ENCODE data around the gene LMBRD2. TPM values are rescaled to one million over a fixed set of nuclear protein-coding genes. Genes with fewer than 3 reads are reported as not detected.

The LMBRD2 gene
- total RNA-seq, 1 donor from 2014 or later, result 5.1 TPM

DNA sequence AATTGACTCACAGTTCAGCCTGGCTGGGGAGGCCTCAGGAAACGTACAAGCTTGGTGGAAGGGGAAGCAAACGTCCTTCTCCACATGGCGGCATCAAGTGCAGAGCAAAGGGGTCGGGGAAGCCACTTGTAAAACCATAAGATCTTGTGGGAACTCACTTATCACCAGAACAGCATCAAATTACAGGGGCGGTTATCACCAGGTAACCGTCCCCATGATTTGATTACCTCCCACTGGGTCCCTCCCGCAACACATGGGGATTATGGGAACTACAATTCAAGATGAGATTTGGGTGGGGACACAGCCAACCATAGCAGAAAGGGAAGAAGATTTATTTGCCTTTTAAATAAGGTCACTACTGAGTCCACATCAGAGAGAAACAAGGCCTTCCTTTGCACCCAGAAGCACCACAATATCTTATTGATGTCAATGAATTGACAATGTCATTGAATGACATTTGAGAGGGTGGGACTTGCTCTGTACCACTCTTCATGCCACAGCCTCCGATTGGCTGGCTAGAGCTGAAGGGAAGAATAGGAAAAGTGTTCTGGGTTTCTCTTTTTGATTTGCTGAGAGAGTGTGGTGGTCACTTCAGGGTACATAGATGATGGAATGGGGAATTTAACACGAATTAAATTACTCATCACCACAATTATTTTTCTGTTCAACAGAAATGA lies 11.3 kb upstream of the LMBRD2 start:
- no peak for DNase-seq (ENCODE audit: low spot score)
- Mint-ChIP-seq H3K4me3 (ENCODE audit: unreplicated experiment) (no peak overlapping the region), H3K27ac (ENCODE audit: unreplicated experiment) (no peak overlapping the region), H3K4me1 (ENCODE audit: unreplicated experiment) (peaks cover 3% of the 10 kb centered on the region), H3K9me3 (ENCODE audit: unreplicated experiment) (no peaks in the 10 kb centered on the region), H3K36me3 (ENCODE audit: low read depth, unreplicated experiment) (peaks cover 37% of the 10 kb centered on the region), H3K27me3 (ENCODE audit: unreplicated experiment) (peaks cover 2% of the 10 kb centered on the region)
- TF ChIP-seq, protein P1, sequence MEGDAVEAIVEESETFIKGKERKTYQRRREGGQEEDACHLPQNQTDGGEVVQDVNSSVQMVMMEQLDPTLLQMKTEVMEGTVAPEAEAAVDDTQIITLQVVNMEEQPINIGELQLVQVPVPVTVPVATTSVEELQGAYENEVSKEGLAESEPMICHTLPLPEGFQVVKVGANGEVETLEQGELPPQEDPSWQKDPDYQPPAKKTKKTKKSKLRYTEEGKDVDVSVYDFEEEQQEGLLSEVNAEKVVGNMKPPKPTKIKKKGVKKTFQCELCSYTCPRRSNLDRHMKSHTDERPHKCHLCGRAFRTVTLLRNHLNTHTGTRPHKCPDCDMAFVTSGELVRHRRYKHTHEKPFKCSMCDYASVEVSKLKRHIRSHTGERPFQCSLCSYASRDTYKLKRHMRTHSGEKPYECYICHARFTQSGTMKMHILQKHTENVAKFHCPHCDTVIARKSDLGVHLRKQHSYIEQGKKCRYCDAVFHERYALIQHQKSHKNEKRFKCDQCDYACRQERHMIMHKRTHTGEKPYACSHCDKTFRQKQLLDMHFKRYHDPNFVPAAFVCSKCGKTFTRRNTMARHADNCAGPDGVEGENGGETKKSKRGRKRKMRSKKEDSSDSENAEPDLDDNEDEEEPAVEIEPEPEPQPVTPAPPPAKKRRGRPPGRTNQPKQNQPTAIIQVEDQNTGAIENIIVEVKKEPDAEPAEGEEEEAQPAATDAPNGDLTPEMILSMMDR (IDR thresholded peaks at IDR 0.05; ENCODE audit: unreplicated experiment), result no peak

DNA sequence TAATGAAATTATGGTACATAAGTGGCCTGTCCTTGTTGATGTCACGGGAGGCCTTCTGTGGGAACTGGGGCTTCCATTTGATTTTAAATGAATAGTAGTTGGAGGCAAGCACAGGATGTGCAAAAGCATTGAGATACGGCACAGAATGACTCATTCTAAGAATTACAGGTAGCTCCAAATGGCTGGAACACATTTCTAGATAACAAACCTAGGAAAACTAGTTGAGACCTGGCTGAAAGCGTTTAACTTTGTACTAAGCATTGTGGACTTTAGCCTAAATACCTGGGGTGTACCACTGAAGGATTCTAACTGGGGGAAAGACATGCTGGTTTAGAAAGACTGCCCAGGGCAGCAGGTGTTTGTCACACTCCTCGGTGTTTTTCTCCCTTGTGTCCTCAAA lies 9.7 kb upstream of the LMBRD2 start:
- H3K27ac Mint-ChIP-seq (ENCODE audit: unreplicated experiment), result no peak overlapping the region
- TF ChIP-seq, protein P1 (IDR thresholded peaks at IDR 0.05; ENCODE audit: unreplicated experiment), result no peak
- no peak overlapping the region for H3K4me3 Mint-ChIP-seq (ENCODE audit: unreplicated experiment)
- H3K4me1 Mint-ChIP-seq (ENCODE audit: unreplicated experiment), result no peaks in the 10 kb centered on the region
- H3K27me3 Mint-ChIP-seq (ENCODE audit: unreplicated experiment), result peaks cover 2% of the 10 kb centered on the region
- no peaks in the 10 kb centered on the region for H3K9me3 Mint-ChIP-seq (ENCODE audit: unreplicated experiment)
- no peak for DNase-seq (ENCODE audit: low spot score)
- peaks cover 34% of the 10 kb centered on the region for H3K36me3 Mint-ChIP-seq (ENCODE audit: low read depth, unreplicated experiment)

DNA sequence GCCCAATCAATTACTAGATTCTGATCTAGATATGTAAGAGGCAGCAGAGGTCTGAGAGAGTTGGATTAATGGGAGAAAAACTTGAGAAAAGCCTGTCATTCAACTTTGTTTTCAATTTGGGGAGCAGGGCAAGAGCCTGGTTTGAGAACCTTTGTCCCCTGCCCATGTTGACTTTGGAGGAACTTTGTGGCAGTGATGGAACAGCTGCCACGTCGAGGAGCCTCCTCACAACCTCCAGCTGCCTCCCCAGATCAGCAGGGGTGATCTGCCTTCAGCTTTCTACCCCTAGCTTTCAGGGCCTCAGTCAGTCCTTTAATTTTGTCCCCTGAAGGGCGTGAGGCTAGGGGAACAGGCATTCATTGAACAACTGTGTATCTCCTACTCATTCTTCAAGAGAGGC lies 8.9 kb upstream of the LMBRD2 start:
- no peaks in the 10 kb centered on the region for H3K9me3 Mint-ChIP-seq (ENCODE audit: unreplicated experiment)
- no peak overlapping the region for H3K27ac Mint-ChIP-seq (ENCODE audit: unreplicated experiment)
- no peak overlapping the region for H3K4me3 Mint-ChIP-seq (ENCODE audit: unreplicated experiment)
- no peak for DNase-seq (ENCODE audit: low spot score)
- TF ChIP-seq, protein P1 (IDR thresholded peaks at IDR 0.05; ENCODE audit: unreplicated experiment), result no peak
- peaks cover 41% of the 10 kb centered on the region for H3K36me3 Mint-ChIP-seq (ENCODE audit: low read depth, unreplicated experiment)
- H3K4me1 Mint-ChIP-seq (ENCODE audit: unreplicated experiment), result no peaks in the 10 kb centered on the region
- H3K27me3 Mint-ChIP-seq (ENCODE audit: unreplicated experiment), result peaks cover 2% of the 10 kb centered on the region

DNA sequence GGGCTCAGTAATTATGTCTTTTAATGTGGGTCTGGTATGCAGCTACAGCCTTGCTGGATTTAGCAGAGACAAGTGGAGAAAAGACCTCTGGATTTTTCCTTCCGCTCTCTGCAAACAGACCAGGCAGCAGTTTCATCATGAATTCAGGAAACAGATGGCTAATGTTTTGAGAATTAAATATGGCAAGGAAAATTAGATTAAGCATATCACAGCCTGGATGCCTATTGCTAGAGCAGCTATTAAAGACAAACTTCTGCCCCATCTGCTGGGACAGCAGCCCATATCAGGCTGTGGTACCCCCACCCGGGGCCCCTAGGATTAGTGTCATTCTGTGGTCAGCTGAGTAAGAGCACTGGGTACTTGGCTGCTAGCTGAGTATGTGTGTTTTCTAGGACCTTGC lies 6.5 kb upstream of the LMBRD2 start:
- no peak overlapping the region for H3K27ac Mint-ChIP-seq (ENCODE audit: unreplicated experiment)
- peaks cover 9% of the 10 kb centered on the region for H3K4me1 Mint-ChIP-seq (ENCODE audit: unreplicated experiment)
- TF ChIP-seq, protein P1 (IDR thresholded peaks at IDR 0.05; ENCODE audit: unreplicated experiment), result no peak
- no peaks in the 10 kb centered on the region for H3K9me3 Mint-ChIP-seq (ENCODE audit: unreplicated experiment)
- no peak overlapping the region for H3K4me3 Mint-ChIP-seq (ENCODE audit: unreplicated experiment)
- DNase-seq (ENCODE audit: low spot score), result no peak
- peaks cover 35% of the 10 kb centered on the region for H3K36me3 Mint-ChIP-seq (ENCODE audit: low read depth, unreplicated experiment)
- H3K27me3 Mint-ChIP-seq (ENCODE audit: unreplicated experiment), result peaks cover 3% of the 10 kb centered on the region

DNA sequence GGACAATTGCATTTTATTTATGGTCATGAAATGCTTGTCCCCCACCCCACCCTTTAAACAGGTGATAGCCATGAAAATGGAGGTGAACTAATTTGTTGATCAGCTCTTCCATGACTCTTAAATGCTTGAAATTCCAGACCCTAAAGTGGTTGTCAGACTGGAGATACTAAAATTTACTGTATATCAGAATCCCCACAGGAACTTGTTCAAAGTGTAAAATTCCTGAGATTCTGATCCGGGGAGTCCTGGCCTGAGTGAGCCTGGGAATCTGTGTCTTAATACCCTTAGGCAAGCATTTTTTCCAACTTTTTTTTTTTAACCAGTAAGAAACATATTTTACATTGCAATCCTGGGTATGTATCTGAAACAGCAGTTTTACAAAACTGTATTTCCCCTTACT lies 4.9 kb upstream of the LMBRD2 start:
- Mint-ChIP-seq H3K27ac (ENCODE audit: unreplicated experiment) (no peak overlapping the region), H3K4me1 (ENCODE audit: unreplicated experiment) (peaks cover 16% of the 10 kb centered on the region)

More for the DNA sequence above, 4.9 kb upstream of the LMBRD2 start:
- DNase-seq (ENCODE audit: low spot score), result no peak
- Mint-ChIP-seq H3K27me3 (ENCODE audit: unreplicated experiment) (peaks cover 2% of the 10 kb centered on the region), H3K4me3 (ENCODE audit: unreplicated experiment) (no peak overlapping the region), H3K36me3 (ENCODE audit: low read depth, unreplicated experiment) (peaks cover 24% of the 10 kb centered on the region), H3K9me3 (ENCODE audit: unreplicated experiment) (no peaks in the 10 kb centered on the region)
- TF ChIP-seq, protein P1 (IDR thresholded peaks at IDR 0.05; ENCODE audit: unreplicated experiment), result no peak

All from endothelial cell (in vitro differentiated cells).